Measurements from ENCODE around the gene FBXO24. TPM values are rescaled to one million over a fixed set of nuclear protein-coding genes. Genes with fewer than 3 reads are reported as not detected.

Gene FBXO24
- total RNA-seq, 1 donor from 2014 or later, result 1.0 TPM

GRCh38 chr7:100572949-100573675 is 13.0 kb upstream of the FBXO24 start:
- no peak for ATAC-seq
- no peak for DNase-seq (ENCODE audit: low spot score)

DNA sequence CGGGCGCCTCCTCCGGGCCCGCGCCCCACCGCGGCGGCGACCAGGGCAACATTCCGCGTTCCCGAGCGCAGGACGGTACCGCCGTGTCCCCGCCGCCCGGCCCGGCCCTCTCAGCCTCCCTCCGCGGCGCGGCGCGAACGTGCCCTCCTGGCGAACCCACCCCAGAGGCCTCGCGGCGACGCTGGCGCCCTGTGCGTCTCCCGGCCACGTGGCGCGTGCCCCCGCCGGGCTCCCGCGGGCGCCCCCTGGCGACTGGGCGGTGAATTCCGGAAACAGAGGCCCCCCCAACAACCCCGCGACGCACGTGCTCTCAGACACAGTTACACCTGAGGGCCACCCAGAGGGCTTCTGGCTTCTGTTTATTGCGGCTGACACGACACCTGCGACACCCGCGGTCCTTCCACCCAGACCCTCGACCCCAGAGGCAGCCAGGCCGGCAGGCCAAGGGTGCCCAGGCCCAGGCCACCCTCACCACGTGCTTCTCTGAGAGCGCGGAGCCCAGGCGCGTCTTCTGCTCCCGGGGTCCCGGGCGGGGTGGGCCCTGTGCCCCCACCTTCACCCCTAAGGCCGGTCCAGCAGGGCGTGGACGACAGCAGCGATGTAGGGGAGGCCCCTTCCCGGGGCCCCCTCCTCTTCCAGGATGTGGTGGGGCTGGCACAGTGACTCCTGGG is 12.3 kb upstream of the FBXO24 start, which contains the start of gene SAP25:
Gene SAP25, minus strand, starts transcription at position 210 of the 671 bp plus-strand sequence. Its CDS starts 158 bp downstream, at position 52.
- DNase-seq (ENCODE audit: low spot score) (peak; percentile 50), ATAC-seq (no peak)

DNA sequence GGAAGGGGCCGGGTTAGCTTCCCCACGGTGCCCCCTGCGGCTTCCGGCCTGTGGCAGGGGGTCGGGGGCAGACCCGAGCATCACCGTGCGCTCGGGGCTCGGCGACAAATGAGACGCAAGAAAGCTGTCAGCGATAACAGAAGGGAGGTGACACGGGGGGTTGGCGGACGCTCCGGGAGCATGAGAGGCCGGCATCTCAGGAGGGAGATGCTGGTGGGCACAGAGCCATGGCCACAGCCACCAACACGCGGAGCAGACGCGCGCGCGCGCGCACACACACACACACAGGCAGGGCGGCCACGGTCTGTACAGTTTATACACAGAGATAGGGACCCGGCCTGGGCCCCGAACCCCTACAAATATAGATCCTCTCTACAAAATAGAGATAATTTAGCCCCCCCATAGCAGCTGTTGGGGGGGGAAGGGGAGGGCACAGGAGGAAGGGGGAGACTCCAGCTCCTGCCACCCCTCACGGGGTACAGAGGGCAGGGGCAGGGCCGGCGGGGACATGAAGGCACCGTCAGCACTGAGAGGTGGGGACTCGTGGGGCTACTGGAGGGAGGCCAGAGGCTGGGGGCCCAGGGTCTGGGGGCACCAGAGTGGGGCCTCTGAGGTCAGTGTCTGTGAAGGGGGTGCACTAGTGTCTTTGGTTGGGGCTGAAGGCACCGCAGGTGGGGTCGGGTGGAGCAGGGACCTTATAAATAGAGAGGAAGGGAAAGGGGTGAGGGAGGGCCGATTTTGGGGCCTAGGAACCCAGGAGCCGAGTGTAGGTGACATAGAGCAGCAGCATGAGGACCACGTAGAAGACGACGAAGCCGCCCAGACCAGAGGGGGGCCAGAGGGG is 11.5 kb upstream of the FBXO24 start:
- DNase-seq (ENCODE audit: low spot score) (peak; percentile 50), ATAC-seq (no peak)

DNA sequence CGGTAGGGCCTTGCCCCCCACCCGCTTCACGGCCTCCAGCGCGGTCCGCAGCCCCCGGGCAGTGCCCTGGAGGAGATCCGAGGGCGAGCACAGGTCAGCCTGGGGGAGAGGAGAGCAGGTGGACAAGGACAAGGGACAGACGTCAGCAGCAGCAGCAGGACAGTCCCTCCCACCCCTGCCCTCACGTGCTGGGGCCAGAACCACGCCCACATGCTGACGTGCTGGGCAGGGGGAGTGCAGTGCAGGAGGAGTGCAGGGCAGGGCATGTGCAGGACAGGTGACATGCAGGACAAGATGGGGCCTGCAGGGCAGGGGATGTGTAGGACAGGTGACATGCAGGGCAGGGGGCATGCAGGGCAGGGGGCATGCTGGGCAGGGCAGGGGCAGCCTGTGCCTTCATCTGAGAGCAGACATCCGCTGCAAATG is 10.9 kb upstream of the FBXO24 start:
- ATAC-seq (peak; percentile 69), DNase-seq (ENCODE audit: low spot score) (peak; percentile 95)

DNA sequence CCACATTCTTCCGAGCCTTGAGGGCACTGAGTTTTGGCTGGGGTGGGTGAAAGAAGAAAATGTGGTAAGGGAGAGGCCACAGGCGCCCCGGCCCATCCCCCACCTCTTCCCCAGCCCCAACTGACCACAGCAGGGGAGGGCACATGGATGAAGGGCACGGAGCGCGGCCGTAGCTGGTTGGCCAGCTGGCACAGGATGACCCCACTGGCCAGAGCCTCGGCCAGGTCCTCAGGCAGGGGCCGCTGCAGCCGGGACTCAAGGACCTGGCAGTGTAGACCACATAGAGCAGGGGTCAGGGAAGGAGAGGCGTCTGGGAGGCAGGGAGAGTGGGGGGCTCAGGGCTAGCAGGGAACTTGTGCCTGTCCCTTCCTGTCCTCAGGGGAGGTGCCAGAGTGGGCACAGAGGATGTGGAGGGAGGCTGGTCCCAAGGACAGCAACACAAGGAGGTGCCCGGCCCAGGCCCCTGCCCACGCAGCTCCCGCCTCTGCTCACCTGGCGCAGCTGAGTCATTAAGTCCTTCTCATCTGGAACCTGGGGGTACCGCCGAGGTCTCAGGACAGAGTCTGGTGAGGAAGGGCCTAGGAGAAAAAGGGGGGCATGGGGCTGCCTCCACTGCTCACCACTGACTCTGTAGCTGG is 10.3 kb upstream of the FBXO24 start:
- DNase-seq (ENCODE audit: low spot score) (peak; percentile 68), ATAC-seq (peak; percentile 21)

DNA sequence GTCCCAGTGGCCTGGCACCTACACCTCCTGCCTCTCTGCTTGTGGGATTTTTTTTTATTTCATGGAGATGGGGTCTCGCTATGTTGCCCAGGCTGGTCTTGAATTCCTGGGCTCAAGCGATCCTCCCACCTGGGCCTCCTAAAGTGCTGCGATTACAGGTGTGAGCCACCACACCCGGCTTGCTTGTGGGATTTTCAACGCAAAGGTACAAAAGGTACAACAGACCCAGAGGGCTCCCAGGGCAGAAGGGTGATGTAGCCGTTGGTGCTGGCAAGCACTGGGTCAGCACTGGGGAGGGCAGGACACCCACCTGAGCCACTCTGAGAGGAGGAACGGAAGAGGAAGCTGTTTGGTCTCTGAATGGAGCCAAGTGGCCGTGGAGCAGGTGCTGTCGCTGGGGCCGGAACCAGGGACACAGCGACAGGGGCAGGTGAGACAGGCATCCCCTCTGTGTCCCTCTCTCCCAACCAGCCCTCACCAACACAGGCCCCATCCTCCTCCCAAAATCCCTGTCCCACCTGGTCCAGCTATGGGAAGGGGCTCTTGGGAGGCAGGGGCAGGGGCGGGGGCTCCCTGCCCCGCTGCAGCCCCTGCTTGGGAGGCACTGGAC is 9.6 kb upstream of the FBXO24 start:
- ATAC-seq (no peak), DNase-seq (ENCODE audit: low spot score) (no peak)

DNA sequence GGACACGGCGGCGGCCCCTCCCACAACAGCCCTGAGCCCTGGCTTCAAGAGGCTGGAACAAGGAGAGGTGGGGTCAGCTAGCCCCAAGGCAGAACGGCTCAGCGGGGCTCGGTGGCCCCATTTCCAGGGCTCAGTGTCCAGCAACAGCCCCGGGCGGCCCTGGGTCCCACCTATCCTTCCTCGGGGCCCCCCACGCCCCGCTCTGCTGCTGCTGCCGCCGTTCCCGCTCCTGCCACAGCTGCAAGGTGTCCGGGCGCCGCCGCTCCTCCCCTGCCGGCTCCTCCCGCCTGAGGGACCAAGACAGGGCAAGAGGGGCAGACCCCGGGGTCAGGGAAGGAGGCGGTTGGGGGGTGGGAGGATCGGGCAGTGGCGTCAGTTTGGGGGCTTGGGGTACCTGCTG is 9.0 kb upstream of the FBXO24 start:
- no peak for DNase-seq (ENCODE audit: low spot score)
- ATAC-seq, result no peak

GRCh38 chr7:100577507-100577906 is 8.6 kb upstream of the FBXO24 start:
- no peak for ATAC-seq
- DNase-seq (ENCODE audit: low spot score), result no peak

DNA sequence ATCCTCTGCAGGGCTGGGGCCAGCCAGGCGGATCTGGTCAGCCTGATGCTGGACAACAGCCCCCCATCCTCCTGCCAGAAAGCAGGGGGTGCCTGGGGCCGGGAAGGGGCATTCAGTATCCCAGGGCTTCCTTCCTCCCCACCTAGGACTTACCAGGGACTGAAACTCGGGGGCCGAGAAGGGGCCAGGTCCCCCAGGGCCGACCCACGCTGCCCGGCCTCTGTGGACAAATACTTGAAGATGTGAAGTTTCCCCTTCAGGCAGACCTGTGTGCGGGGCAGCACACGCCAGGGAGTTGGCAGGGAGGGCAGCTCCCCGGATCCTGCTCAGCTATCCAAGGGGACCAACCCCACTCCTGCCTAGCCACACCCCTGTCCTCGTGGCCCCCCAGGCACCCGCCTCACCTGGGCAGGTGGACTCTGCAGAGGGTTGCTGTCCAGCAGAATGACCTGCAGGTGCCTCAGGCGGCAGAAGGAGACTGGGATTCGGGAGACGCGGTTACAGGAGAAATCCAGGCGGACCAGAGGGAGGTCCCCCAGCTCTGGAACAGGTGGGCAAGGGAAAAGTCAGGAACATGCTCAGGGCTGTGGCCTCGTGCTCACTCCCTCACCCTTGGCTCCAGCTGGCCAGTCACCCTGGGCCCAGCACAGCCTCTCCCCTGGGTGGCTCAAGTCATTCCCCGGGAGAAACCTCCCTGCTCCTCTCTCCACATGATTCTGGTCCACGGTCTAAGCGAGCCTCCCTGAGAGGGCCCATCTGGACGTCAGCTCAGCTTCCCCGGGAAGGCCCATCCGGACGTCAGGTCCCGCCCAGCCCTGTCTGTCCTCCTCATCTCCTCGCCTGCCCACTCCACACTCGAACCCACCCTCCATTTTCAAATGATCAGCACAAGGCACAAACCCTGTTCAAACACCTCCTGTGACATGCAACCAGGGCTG is 7.6 kb upstream of the FBXO24 start:
- ATAC-seq, result no peak
- DNase-seq (ENCODE audit: low spot score), result no peak

DNA sequence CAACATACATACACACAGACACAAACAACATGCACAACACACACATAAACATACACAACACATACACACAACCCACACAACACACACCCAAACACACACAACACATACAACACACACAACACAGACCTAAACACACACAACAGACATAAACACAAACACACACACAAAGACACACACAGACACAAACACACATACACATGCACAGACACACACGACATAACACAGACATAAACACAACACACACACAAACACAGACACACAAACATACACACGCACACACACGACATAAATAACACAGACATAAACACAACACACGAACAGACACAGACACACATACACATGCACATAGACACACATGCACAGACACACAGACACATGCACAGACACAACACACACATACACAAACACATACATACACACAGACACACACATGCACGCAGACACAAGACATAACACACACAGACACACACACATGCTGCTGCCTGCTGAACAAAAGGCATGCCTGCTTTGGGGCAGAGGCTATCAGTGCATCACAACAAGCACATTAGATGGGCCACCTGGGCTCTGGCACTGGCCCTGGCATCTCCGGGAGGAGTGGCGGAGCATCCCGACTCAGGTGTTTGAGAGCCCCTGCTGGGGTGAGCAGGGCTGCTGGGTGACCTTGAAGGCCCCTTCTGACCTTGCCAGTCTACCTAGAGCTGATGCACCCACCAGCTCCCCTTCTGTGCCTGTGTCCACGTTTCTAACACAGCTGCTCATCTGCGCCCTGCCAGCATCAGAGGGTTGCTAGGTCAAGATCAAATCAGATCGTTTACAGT is 5.5 kb upstream of the FBXO24 start:
- DNase-seq (ENCODE audit: low spot score) (peak; percentile 42), ATAC-seq (no peak)

GRCh38 chr7:100582041-100582579 is 4.0 kb upstream of the FBXO24 start:
- no peak for ATAC-seq
- DNase-seq (ENCODE audit: low spot score), result peak; percentile 46

GRCh38 chr7:100582650-100583049 is 3.5 kb upstream of the FBXO24 start:
- ATAC-seq, result no peak
- DNase-seq (ENCODE audit: low spot score), result no peak

DNA sequence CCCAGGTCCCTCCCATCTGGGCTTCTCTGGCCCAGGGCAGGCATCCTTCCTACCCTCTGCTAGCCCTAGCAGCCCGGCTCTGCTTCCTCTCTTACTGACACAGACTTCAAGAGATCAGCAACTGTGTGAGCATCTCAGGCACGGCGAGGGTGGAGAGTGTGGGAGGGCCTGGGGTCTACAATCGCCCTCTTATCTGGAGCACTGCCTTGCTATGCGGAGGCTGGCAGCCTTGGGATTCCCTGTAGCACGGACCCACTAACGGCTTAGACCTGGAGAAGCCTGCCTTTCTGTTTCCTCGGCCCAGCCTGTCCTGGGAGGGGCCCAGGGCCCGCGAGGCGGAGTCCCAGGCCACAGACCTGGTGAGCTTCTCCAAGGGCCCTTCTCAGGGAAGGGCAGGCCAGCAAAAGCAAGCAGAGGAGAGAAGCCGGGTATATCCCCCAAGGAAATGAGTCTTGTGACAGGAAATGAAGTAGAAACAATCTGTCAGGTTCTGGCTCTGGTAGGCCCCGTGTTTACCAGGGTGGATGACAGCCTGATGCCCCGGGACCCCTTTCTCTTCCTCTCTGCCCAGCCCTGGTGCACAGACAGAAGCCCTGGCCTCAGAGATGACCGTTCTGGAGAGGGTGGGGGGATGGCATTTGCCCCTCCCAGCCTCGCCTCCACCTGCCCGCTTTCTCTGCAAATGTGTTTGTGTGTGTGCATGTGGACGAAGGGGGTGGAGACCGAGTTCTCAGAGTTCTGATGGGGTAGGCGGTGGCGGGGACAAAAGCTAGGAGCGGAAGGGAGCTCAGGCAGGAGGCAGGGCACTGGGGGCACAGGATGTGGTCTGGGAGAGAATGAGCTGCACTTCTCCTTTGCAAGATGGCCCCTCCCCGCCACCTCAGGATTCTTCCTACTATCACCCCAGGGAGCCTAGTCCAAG is 2.7 kb upstream of the FBXO24 start:
- DNase-seq (ENCODE audit: low spot score), result peak; percentile 57
- ATAC-seq, result no peak

DNA sequence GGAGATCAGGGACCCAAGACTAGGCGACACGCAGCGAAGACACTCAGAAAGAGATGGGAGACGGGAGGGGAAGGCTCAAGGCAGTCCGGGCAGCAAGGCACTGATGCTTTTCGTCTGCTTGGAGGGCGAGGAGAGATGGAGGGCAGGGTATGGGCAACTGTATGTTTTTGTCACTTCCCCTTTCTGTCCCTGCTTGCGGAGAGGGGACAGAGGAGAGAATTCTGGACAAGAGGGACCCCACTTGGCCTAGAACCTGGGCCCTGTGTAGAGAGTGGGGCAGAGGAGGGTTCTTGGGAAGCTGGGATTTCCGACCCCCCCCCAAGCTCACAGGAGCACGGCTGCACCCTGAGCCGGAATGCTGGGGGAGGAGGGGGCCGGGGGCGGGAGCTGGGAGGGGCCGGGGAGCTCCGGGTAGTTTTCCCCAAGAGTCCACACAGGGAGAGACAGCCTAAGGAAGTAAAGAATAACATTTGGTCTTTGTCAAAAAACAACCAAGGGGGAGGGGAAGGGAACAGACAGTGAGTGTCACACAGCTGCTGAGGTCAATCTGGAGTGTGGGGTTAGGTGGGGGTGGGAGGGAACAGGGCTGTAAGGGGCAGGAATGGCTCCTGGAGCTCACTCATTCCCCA is 2.0 kb upstream of the FBXO24 start:
- no peak for ATAC-seq
- DNase-seq (ENCODE audit: low spot score), result no peak

GRCh38 chr7:100584683-100585510 is 1.2 kb upstream of the FBXO24 start:
- peak; percentile 60 for DNase-seq (ENCODE audit: low spot score)
- ATAC-seq, result no peak

All from left lobe of liver (tissue), 2 donors.